H9 (cell line): ENCODE data around the gene TAGLN2. TPM values are rescaled to one million over a fixed set of nuclear protein-coding genes. Genes with fewer than 3 reads are reported as not detected.

Source experiments
- DNase-seq: peaks from one replicate; pipeline ENCODE4 v3.0.0-alpha.2; 2017
- H2AFZ ChIP-seq: one replicate; pipeline ENCODE4 v1.6.1; 2013; ENCODE audit warnings: mild to moderate bottlenecking, low read length, control low read depth, moderate library complexity
- H2AK5ac ChIP-seq: 2 replicates; pipeline ENCODE4 v1.6.1; 2013; ENCODE audit warnings: low read length, control low read depth, mixed read lengths; ENCODE audit not compliant: insufficient read length
- H2BK120ac ChIP-seq: one replicate; pipeline ENCODE4 v1.6.1; 2013; ENCODE audit warnings: low read depth, mild to moderate bottlenecking, low read length, control low read depth, inconsistent platforms; ENCODE audit not compliant: poor library complexity, severe bottlenecking
- H2BK12ac ChIP-seq: 2 replicates; pipeline ENCODE4 v1.6.1; 2013; ENCODE audit warnings: low read length, control low read depth, mixed read lengths, low read depth; ENCODE audit not compliant: insufficient read length
- H2BK15ac ChIP-seq: 2 replicates; pipeline ENCODE4 v1.6.1; 2013; ENCODE audit warnings: low read depth, low read length, control low read depth
- H2BK20ac ChIP-seq: one replicate; pipeline ENCODE4 v1.6.1; 2013; ENCODE audit warnings: low read depth, mild to moderate bottlenecking, low read length, control low read depth, inconsistent platforms; ENCODE audit not compliant: poor library complexity, severe bottlenecking
- H2BK5ac ChIP-seq: 2 replicates; pipeline ENCODE4 v1.6.1; 2013; ENCODE audit warnings: low read length, control low read depth, mixed read lengths; ENCODE audit not compliant: insufficient read length
- H3K14ac ChIP-seq: 2 replicates; pipeline ENCODE4 v1.6.1; 2013; ENCODE audit warnings: low read length, control low read depth; ENCODE audit not compliant: insufficient read depth
- H3K18ac ChIP-seq: 2 replicates; pipeline ENCODE4 v1.6.1; 2013; ENCODE audit warnings: low read depth, mild to moderate bottlenecking, mixed read lengths, low read length, control low read depth; ENCODE audit not compliant: insufficient read length
- H3K23ac ChIP-seq: 2 replicates; pipeline ENCODE4 v1.6.1; 2013; ENCODE audit warnings: low read length, control low read depth, mixed read lengths, low read depth; ENCODE audit not compliant: insufficient read length
- H3K23me2 ChIP-seq: 2 replicates; pipeline ENCODE4 v1.6.1; 2013; ENCODE audit warnings: low read depth, mild to moderate bottlenecking, mixed read lengths, low read length, control low read depth; ENCODE audit not compliant: insufficient read length, poor library complexity, severe bottlenecking
- H3K27ac ChIP-seq: 2 replicates; pipeline ENCODE4 v1.5.1; 2013; ENCODE audit warnings: low read length, control low read depth, mixed read lengths, low read depth; ENCODE audit not compliant: insufficient read length
- H3K27me3 ChIP-seq: 2 replicates; pipeline ENCODE4 v1.6.1; 2013; ENCODE audit warnings: low read length, control low read depth, inconsistent platforms; ENCODE audit not compliant: insufficient read depth
- H3K4ac ChIP-seq: 2 replicates; pipeline ENCODE4 v1.6.1; 2013; ENCODE audit warnings: low read depth, mild to moderate bottlenecking, control low read depth, inconsistent platforms, low read length, moderate library complexity
- H3K4me1 ChIP-seq: 2 replicates; pipeline ENCODE4 v1.6.1; 2013; ENCODE audit warnings: low read length, control low read depth, inconsistent platforms; ENCODE audit not compliant: insufficient read depth
- H3K4me2 ChIP-seq: 2 replicates; pipeline ENCODE4 v1.6.1; 2013; ENCODE audit warnings: low read length, control low read depth, mixed read lengths; ENCODE audit not compliant: insufficient read length, insufficient read depth
- H3K56ac ChIP-seq: 2 replicates; pipeline ENCODE4 v1.6.1; 2013; ENCODE audit warnings: low read depth, mild to moderate bottlenecking, mixed read lengths, low read length, control low read depth; ENCODE audit not compliant: insufficient read length
- H3K79me1 ChIP-seq: 2 replicates; pipeline ENCODE4 v1.6.1; 2013; ENCODE audit warnings: low read depth, mild to moderate bottlenecking, moderate library complexity, low read length, control low read depth, inconsistent platforms; ENCODE audit not compliant: insufficient read depth, poor library complexity, severe bottlenecking
- H3K79me2 ChIP-seq: 2 replicates; pipeline ENCODE4 v1.6.1; 2013; ENCODE audit warnings: low read length, control low read depth, inconsistent platforms; ENCODE audit not compliant: insufficient read depth
- H3K9ac ChIP-seq: 2 replicates; pipeline ENCODE4 v1.6.1; 2013; ENCODE audit warnings: low read length, control low read depth, mixed read lengths; ENCODE audit not compliant: insufficient read length; ENCODE audit errors: extremely low read depth
- H3K9me3 ChIP-seq: one replicate; pipeline ENCODE4 v1.6.1; 2013; ENCODE audit warnings: low read depth, low read length, inconsistent platforms; ENCODE audit not compliant: control insufficient read depth
- H3T11ph ChIP-seq: one replicate; pipeline ENCODE4 v1.6.1; 2013; ENCODE audit warnings: mild to moderate bottlenecking, low read length, control low read depth, inconsistent platforms
- H4K20me1 ChIP-seq: one replicate; pipeline ENCODE4 v1.6.1; 2013; ENCODE audit not compliant: control insufficient read depth, insufficient read length, insufficient read depth
- H4K5ac ChIP-seq: 2 replicates; pipeline ENCODE4 v1.6.1; 2013; ENCODE audit warnings: low read depth, mild to moderate bottlenecking, mixed read lengths, low read length, control low read depth; ENCODE audit not compliant: insufficient read length
- H4K8ac ChIP-seq: replicated peaks from 2 replicates; pipeline ENCODE4 v1.6.1; 2013; ENCODE audit warnings: low read length, control low read depth, mixed read lengths, low read depth; ENCODE audit not compliant: insufficient read length
- H4K91ac ChIP-seq: 2 replicates; pipeline ENCODE4 v1.6.1; 2013; ENCODE audit warnings: low read depth, mild to moderate bottlenecking, moderate library complexity, mixed read lengths, low read length, control low read depth; ENCODE audit not compliant: insufficient read length
- H3K27ac Mint-ChIP-seq, 3 experiments: 2 replicates in 2 of 3; 3 replicates in 1 of 3; pipeline ENCODE4 v1.8.0; 2020 to 2021; ENCODE audit warnings: mixed read lengths in 3 of 3, mild to moderate bottlenecking in 1 of 3, moderate library complexity in 1 of 3
- H3K27me3 Mint-ChIP-seq: 2 replicates; pipeline ENCODE4 v1.8.0; 2021; ENCODE audit warnings: low read depth, mild to moderate bottlenecking, moderate library complexity, mixed read lengths
- H3K36me3 Mint-ChIP-seq, 3 experiments: 2 replicates in 2 of 3; 3 replicates in 1 of 3; pipeline ENCODE4 v1.8.0; 2020 to 2021; ENCODE audit warnings: low read depth in 3 of 3, mixed read lengths in 3 of 3; ENCODE audit not compliant: insufficient read depth in 1 of 3
- H3K4me1 Mint-ChIP-seq, 2 experiments: 2 replicates each; pipeline ENCODE4 v1.8.0; 2020; ENCODE audit warnings: mixed read lengths in 2 of 2
- H3K4me3 Mint-ChIP-seq, 2 experiments: 2 replicates in 1 of 2; 3 replicates in 1 of 2; pipeline ENCODE4 v1.8.0; 2020 to 2021; ENCODE audit warnings: mild to moderate bottlenecking in 2 of 2, mixed read lengths in 2 of 2, moderate library complexity in 1 of 2
- H3K9me3 Mint-ChIP-seq, 2 experiments: 2 replicates in 1 of 2; 3 replicates in 1 of 2; pipeline ENCODE4 v1.8.0; 2020; ENCODE audit warnings: mild to moderate bottlenecking in 2 of 2, mixed read lengths in 2 of 2, moderate library complexity in 1 of 2
- WGBS: extraction: QIAGEN DNeasy Blood & Tissue Kit; methylation state at CpG from one replicate; pipeline ENCODE4 v1.1.7; 2013; ENCODE audit warnings: missing lambda C conversion rate, low lambda C conversion rate, mixed read lengths; ENCODE audit not compliant: insufficient read length; ENCODE audit errors: extremely low coverage; 5-methylcytosine and 5-hydroxymethylcytosine counted together
- microRNA-seq: library from miRNA; unstranded; fragments of <30 nt; microRNA quantifications from one replicate; pipeline ENCODE4, GENCODE V29; 2020; ENCODE audit warnings: borderline microRNAs expressed
- total RNA-seq: library from RNA; stranded (reverse); gene quantifications from 2 replicates; pipeline ENCODE4 v1.2.1, GENCODE V29; 2021
- TF ChIP-seq, protein P1 (sequence below): fragments of 200-600 bp; sonication (generic); conservative IDR thresholded peaks from 3 replicates; pipeline ENCODE4 v1.8.0; 2021; ENCODE audit warnings: antibody characterized with exemption, mild to moderate bottlenecking

Gene TAGLN2
- total RNA-seq, 1 experiment from 2014 or later, result 76.7 TPM

DNA sequence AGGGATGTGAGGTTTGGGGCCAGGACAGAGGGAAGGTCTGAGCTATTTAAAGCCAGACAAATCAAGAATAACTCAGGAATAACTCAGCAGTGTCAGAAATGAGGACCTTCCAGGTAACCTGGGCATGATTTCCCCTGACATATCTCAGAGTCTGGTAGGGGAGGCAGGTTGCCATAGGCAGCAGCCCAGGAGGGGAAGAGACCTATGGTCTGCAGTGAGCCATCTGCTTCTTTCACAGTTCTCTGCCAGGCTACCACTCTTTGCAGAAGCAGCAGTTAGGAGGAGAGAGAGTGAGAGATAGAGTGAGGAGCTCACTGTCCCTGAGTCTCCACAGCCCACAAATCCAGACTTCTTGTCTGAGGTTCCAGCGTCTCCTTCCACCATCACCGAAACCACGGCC, 56.5 kb downstream of the TAGLN2 start:
- no CpG with 5 or more reads among the region's 3 CpGs for WGBS
- Histone ChIP-seq H4K20me1 (peaks cover 2% of the 10 kb centered on the region), H2BK15ac (no peak overlapping the region), H3K23ac (no peak overlapping the region), H3K27me3 (no peaks in the 10 kb centered on the region), H3K4me1 (no peaks in the 10 kb centered on the region), H3K56ac (no peak overlapping the region), H2AFZ (no peak overlapping the region), H2BK12ac (no peak overlapping the region), H3T11ph (no peak overlapping the region), H4K91ac (no peak overlapping the region), H3K4me2 (no peak overlapping the region), H2BK5ac (no peak overlapping the region), H2BK120ac (no peak overlapping the region), H3K27ac (no peak overlapping the region), H3K23me2 (no peaks in the 10 kb centered on the region), H4K5ac (no peak overlapping the region), H3K4ac (no peak overlapping the region), H4K8ac (no peak overlapping the region), H2AK5ac (no peak overlapping the region), H3K18ac (no peak overlapping the region), H3K9me3 (no peaks in the 10 kb centered on the region), H3K79me2 (no peaks in the 10 kb centered on the region), H3K79me1 (no peaks in the 10 kb centered on the region), H2BK20ac (no peak overlapping the region), H3K9ac (no peak overlapping the region), H3K14ac (no peak overlapping the region)
- H3K27ac Mint-ChIP-seq, result no peak overlapping the region
- H3K4me3 Mint-ChIP-seq, result no peak overlapping the region
- DNase-seq, result no peak
- H3K4me1 Mint-ChIP-seq, result peaks cover 18 to 24% of the 10 kb centered on the region in 2 experiments
- TF ChIP-seq, protein P1, sequence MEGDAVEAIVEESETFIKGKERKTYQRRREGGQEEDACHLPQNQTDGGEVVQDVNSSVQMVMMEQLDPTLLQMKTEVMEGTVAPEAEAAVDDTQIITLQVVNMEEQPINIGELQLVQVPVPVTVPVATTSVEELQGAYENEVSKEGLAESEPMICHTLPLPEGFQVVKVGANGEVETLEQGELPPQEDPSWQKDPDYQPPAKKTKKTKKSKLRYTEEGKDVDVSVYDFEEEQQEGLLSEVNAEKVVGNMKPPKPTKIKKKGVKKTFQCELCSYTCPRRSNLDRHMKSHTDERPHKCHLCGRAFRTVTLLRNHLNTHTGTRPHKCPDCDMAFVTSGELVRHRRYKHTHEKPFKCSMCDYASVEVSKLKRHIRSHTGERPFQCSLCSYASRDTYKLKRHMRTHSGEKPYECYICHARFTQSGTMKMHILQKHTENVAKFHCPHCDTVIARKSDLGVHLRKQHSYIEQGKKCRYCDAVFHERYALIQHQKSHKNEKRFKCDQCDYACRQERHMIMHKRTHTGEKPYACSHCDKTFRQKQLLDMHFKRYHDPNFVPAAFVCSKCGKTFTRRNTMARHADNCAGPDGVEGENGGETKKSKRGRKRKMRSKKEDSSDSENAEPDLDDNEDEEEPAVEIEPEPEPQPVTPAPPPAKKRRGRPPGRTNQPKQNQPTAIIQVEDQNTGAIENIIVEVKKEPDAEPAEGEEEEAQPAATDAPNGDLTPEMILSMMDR, result no peak
- H3K9me3 Mint-ChIP-seq, result no peaks in the 10 kb centered on the region
- no peaks in the 10 kb centered on the region; a peak in 1 of 7 replicates for H3K36me3 Mint-ChIP-seq
- H3K27me3 Mint-ChIP-seq, result peaks cover 25% of the 10 kb centered on the region

Small RNA genes within 50 kb of the gene (microRNA-seq; reads per million reads assigned to microRNA genes)
- gene MIR4259, result not detected

Other genes starting within 250 kb of the TAGLN2 start
- not detected in 2 replicates for gene CRP, start 210.9 kb downstream of the TAGLN2 start, total RNA-seq
- gene DUSP23, start 144.5 kb downstream of the TAGLN2 start, total RNA-seq, result 25.0 and 27.3 TPM in 2 replicates
- gene FCRL6, start 123.1 kb downstream of the TAGLN2 start, total RNA-seq, result not detected in 2 replicates
- not detected in 2 replicates for gene SLAMF8, start 98.6 kb downstream of the TAGLN2 start, total RNA-seq
- gene VSIG8, start 62.9 kb downstream of the TAGLN2 start, total RNA-seq, result not detected in 2 replicates
- gene CFAP45, start 25.3 kb downstream of the TAGLN2 start, total RNA-seq, result 0.53 and 0.85 TPM in 2 replicates
- gene IGSF9, start 20.1 kb upstream of the TAGLN2 start, total RNA-seq, result 11.3 and 12.3 TPM in 2 replicates
- not detected in 2 replicates for gene SLAMF9, start 28.7 kb upstream of the TAGLN2 start, total RNA-seq
- gene PIGM, start 106.5 kb upstream of the TAGLN2 start, total RNA-seq, result 5.9 and 6.2 TPM in 2 replicates
- gene KCNJ10, start 144.7 kb upstream of the TAGLN2 start, total RNA-seq, result 0.42 and 0.44 TPM in 2 replicates
- gene KCNJ9, start 156.0 kb upstream of the TAGLN2 start, total RNA-seq, result 0.09 TPM in 2 replicates
- 56.2 and 57.4 TPM in 2 replicates for gene IGSF8, start 173.1 kb upstream of the TAGLN2 start, total RNA-seq
- gene ATP1A2, start 190.3 kb upstream of the TAGLN2 start, total RNA-seq, result 3.0 and 4.6 TPM in 2 replicates
- 0.20 and 0.44 TPM in 2 replicates for gene ATP1A4, start 226.1 kb upstream of the TAGLN2 start, total RNA-seq